WI38 (cell line): Measurements from ENCODE around the gene DMAC2L.
A peak's percentile ranks its signal among the peaks of the same experiment; 100 is the strongest.

ENCODE experiments used
- H3K4me3 ChIP-seq: 2 replicates; pipeline ENCODE4 v1.5.1; 2011; ENCODE audit warnings: low read depth, mild to moderate bottlenecking, control low read depth, low read length
- CTCF ChIP-seq: IDR thresholded peaks from 2 replicates; pipeline ENCODE4 v1.5.1; 2012; ENCODE audit warnings: low read depth, mild to moderate bottlenecking, control low read depth, low read length

Gene DMAC2L

GRCh38 chr14:50321009-50321660, 9.0 kb downstream of the DMAC2L start:
- TF ChIP-seq CTCF, result peak; percentile 86
- H3K4me3 ChIP-seq, result peak overlapping the region; percentile 36

GRCh38 chr14:50331596-50331995, 19.5 kb downstream of the DMAC2L start:
- TF ChIP-seq CTCF, result no peak
- no peak overlapping the region for H3K4me3 ChIP-seq

GRCh38 chr14:50333014-50333509, 20.9 kb downstream of the DMAC2L start:
- no peak for TF ChIP-seq CTCF
- H3K4me3 ChIP-seq, result no peak overlapping the region

- no peak overlapping the region for H3K4me3 ChIP-seq
- no peak for TF ChIP-seq CTCF
Measured at GRCh38 chr14:50334211-50334610, 22.1 kb downstream of the DMAC2L start.

GRCh38 chr14:50335389-50335788, 23.3 kb downstream of the DMAC2L start:
- H3K4me3 ChIP-seq, result no peak overlapping the region
- TF ChIP-seq CTCF, result no peak

- no peak for TF ChIP-seq CTCF
- H3K4me3 ChIP-seq, result peak overlapping the region; percentile 3; the same call in 1 of the 2 replicates
Measured at GRCh38 chr14:50335989-50336824, 24.1 kb downstream of the DMAC2L start.

GRCh38 chr14:50338587-50338986, 26.5 kb downstream of the DMAC2L start:
- H3K4me3 ChIP-seq, result no peak overlapping the region
- TF ChIP-seq CTCF, result no peak
